OCI-M2 (cell line): Measurements from ENCODE around the gene FGFR2.

Source experiments
- DNase-seq: peaks from one replicate; lab custom pipeline; 2025; ENCODE audit not compliant: unreplicated experiment; lab: John Stamatoyannopoulos, UW

The FGFR2 gene

GRCh38 chr10:121459279-121459621, 139.0 kb downstream of the FGFR2 start:
- no peak for DNase-seq

GRCh38 chr10:121457729-121458128, 140.5 kb downstream of the FGFR2 start:
- DNase-seq = no peak

GRCh38 chr10:121455377-121455776, 142.9 kb downstream of the FGFR2 start:
- no peak for DNase-seq

DNA sequence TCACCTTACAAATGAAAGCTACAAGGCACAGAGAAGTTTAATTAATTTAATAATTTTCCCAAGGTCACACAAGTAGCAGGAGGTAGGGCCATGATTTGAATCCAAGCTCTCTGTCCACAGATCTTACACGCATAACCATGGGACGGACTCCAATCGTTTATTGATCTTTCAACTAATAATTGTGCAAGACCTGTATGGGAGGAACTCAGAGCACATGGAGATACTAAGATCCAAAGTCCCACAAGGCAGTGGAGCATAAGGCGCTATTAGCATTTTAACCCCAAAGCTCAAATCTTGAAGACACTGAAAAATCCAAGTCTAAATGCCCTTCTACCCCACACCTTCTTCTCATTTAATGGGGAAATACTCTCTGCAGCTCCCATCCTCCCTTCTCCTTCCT, 143.5 kb downstream of the FGFR2 start:
- DNase-seq = no peak

DNA sequence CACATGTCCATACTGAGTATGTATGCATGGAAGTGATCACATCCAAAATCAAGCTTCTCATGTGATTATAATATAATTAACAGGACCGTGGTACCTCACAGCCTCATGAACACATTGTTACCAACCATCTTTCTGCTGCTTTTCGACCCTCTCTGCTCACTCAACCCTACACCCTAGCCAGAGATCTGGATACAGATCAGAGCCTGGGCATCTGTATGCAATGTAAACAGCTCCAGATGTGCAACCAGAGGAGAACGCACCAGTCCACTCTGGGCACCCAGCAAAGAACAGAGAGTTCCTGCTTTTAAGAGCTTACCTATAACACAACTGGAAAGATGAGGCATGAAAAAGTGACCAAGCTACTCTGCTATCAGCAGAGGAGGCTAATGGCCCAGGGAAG, 145.1 kb downstream of the FGFR2 start:
- no peak for DNase-seq

- no peak for DNase-seq
These were observed 145.7 kb downstream of the FGFR2 start for GRCh38 chr10:121452581-121452980.

- DNase-seq = no peak
These were observed 148.0 kb downstream of the FGFR2 start for GRCh38 chr10:121450247-121450646.

DNA sequence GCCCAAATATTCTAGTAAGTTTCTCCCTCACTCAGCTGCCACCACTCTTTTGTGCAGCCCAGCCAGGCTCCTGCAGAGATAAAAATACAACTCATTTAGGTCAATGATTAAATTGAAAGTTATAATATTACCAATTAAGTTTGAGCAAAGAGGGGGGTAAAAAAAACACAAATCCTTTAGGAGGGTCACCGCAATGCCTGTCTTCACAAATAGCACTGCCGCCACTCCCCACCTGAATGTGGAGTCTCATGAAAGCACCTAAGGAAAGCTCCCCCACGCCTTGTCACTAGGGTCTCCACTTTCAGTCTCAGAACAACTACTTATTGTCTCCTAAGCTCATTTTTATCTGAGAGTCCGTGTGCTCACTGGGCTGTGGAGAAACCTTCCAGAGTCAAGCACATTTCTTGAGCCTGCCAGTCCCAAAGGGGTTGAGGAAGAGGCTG, 148.7 kb downstream of the FGFR2 start:
- DNase-seq = no peak

DNA sequence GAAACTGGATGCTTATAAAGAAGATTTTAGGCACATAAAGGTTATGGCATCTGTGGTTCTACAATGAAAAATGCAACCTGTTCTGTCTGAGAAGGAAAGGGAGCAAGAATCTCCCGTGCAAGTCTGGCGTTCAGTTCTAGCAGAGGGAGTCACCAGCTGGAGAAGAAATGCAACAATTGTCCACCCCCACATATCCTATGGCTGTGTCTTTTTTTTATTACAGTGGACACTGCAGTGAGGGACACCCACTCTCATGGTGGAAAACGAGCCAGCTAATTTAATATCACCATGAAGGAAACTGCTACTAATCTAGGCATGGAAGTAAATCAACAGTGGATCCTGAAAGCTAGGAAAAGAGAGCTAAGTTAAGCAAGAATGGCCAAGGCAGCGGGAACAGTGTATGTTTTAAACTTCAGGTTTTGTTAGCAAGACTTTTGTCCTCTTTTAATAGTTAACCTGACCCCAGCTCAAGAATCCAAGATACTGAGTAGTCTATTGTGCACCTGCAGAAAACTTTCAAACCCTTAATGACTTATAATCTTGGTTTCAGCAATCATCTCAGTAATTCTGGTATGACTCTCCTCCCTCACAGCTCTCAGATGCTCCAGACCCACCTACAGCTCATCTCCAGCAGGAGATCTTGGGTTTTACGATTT, 149.3 kb downstream of the FGFR2 start:
- DNase-seq = no peak

DNA sequence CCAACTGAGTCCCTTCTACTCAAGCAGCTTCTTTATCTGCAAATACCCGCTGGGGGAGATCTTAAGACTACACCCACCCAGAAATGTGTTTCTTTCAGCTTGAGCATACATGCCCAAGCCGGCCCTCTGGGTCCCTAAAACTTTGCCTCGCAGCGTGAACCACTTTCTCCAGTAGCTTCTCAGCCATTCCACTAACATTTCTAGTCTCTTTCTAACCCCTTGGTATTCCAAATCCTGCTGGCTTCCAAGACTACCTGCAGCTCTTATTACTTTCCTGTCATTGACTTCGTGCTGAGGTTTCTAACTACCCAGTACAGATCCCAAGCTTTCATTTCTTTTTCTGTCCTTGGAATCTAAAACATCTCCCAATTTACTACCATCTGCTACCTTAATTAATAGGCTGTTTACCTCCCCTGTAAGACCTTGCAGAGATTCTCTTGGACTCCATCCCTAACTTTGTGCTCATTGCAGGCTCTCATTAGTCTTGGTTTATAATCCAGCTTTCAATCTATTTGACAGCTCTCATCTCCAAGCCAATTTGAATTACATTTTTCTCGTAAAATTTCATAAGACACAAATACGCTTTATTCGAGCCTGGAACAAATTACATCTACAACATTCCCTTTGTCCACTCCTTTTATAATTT, 153.6 kb downstream of the FGFR2 start:
- no peak for DNase-seq

DNA sequence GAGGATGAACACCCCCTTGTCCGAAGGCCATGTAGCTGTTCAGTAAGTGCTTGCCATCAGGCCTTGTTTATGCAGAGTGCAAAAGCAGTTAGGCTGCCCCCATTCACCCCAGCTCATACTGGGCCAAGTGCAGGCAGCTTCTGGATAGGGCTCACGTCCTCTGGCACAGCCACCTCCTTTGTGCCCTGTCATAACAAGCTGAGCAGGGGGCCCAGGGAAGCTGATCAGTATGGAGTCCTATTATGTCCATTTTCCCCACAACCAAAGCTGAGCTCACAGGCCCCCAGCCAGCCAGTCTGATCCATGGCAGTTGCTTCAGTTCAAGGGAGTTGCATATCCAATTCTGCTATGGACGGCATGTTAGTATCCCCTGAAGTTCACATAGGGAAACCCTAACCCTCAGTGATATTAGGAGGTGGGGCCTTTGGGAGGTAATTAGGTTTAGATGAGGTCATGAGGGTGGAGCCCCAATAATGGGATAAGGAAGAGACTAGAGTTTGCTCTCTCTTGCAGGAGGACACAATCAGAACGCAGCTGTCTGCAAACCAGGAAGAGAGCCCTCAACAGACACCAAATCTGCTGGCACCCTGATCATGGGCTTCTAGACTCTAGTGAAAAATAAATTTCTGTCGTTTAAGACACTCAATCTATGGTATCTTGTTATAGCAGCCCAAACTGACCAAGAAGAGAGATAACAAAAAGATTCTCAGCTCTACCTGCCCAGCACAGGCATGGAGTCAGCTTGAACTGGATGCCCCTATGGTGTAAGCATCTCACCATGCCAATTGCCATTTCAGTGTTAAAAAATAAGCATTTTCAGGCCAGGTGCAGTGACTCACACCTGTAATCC, 155.9 kb downstream of the FGFR2 start:
- no peak for DNase-seq

DNA sequence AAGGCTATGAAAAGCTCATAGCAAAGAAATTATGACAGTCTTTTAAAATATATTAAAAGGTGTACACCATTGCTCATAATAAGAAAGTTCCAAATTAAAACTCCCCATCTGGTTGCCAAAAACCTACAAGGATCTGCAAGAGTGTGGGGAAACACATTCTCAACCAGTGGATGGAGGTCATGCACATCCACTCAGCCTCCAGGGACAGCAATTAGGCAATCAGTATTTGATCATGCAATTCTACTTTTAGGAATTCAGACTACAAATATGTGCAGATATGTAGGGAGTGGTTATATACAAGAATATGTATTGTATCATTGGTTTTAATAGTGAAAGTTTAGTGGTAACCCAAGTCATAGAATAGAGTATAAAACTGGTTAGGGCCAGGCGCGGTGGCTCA, 157.8 kb downstream of the FGFR2 start:
- no peak for DNase-seq

DNA sequence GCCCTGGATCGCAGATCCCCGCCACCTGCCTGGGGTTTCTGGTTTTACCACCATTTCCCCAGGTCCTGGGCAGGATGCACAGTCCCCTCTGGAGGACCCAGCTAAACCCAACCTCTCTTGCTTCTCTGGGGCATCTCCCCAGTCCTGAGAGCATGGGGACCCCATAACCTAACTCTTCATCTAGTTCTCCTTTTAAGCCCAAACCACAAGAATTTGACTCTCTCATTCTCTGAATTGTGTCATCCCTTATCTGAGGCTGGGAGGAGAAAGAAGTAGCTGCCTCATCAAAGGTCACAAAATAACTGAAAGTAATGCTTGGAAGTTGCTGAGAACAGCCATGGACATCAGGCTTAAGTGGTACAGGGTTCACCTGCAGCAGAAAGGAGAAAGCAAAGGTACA, 159.9 kb downstream of the FGFR2 start:
- no peak for DNase-seq

DNA sequence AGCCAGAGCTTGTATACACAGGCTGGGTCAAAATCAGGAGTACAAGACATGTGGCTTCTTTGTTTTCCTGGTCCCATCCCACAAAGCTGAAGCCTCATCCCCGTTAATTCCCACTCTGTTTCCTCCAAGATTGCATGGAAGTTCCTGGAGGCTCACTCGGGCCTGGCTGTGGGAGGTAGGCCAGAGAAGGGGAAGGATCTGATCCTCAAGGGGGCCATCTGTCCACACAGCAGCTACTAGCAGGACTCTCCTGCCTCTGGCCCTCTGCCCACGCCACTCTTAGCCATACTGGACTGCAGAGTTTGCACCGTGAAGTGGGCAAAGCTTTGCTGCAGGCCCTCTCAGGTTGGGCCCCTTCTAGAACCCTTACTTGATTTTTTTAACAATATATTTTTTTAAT, 160.6 kb downstream of the FGFR2 start:
- no peak for DNase-seq

DNA sequence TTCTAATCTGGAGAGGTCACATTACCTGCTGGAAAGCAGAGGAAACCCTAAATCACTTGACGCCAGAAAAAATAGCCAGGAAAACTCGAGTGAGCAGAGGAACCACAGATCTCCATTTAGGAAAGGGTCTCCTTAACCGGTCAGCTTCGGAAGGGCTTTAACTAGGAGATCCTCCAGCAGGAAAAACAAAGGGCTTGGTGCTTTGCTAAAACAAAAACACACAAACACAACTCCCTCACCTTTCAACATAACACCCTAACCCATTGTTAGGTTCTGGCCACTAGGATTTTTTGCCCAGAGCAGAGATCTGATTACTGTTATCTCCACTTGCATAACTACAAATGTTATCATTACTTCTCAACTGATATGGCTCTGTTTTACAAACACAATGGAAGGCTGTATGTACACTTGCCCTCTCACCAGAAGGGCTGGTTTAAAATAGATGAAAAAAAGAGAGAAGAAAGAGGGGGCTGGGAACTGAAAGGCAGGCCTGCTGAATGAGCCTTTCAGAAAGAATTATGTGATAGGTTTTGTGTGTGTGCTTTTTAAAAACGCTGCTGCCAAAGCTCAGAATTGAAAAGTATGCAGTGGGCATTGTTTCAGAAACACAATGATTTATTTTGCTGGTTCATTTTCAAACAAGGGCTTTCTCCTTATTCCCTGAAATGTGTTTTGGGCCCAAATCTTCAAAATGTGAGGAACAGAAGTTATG, 161.5 kb downstream of the FGFR2 start:
- DNase-seq = no peak

DNA sequence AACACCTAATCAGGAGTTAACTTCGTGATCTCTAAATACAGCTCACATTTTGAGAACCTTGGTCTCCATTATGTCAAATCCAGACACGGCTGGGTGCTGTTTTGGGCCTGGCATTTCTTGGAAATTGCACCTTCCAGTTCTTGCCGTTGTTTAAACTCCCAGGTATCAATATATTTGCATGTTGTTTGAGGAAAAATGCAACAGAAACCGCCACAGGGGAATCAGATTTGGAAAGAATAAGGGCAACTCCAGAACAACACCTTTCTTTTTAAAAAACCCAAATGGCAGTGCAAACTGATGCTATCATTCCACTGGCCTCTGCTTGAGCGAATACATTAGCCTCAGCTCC, 162.0 kb downstream of the FGFR2 start:
- no peak for DNase-seq

DNA sequence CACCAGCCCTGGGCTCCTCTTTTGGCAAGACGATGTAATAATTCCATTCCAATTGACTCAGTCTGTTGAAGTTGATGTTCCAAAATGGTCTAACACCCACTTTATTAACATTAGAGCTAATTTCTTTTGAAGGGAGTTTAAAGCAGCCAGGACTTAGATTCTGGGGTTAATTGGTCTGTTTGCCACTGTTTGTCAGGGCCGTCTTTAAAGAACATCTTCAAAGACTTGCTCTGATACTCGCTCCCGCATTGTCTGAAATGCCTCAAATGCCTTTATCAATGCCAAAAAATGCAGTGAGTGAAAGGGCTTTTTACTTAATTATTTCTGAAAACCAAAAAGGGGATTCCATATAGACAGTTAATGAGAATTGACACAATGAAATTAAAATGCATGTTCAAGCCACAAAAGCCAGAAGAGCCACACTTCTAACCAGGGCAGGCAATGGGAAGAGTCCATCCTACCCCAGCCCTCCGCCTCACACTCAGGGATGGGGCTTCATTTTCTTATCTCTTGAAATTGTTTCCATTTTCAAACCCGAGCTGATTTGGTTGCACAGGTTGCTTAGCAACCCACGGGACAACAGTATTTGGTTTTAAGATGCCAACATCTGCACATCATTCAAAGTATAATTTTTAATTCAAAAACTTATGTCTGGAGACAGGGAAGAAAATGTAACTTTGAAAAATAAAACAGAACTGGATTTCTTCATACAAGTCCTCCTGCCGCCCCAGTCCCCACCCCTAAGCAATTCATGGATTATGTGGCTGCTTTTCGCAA, 163.0 kb downstream of the FGFR2 start:
- no peak for DNase-seq

- no peak for DNase-seq
These were observed 164.3 kb downstream of the FGFR2 start for GRCh38 chr10:121433965-121434364.

DNA sequence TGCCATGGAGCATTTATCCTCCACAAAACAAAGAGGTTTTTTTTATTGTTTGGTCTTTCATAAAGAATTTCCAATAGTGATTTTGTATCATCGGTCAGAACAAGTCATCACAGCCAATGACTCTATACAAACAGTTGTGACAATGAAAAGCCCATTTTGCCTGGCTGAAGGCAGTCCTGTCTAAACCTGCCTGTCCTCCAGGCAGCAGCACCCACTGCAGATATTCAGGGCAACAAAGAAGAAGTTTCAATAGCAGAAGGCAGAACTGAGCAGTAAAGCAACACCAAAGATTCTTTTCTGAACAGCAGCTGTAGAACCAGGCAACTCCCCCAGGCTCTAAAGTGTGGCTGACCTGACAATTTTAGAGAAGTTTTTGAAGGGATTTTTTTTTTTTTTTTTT, 169.4 kb downstream of the FGFR2 start:
- DNase-seq = no peak
